GM12874 (cell line): ENCODE measurements around the gene KIF5C.

Source experiments
- TF ChIP-seq, protein P1 (sequence below): IDR thresholded peaks from 2 replicates; pipeline ENCODE4 v1.5.1; 2011; ENCODE audit warnings: low read depth, mild to moderate bottlenecking, control low read depth, low read length, moderate library complexity; ENCODE audit not compliant: insufficient read depth

KIF5C gene

DNA sequence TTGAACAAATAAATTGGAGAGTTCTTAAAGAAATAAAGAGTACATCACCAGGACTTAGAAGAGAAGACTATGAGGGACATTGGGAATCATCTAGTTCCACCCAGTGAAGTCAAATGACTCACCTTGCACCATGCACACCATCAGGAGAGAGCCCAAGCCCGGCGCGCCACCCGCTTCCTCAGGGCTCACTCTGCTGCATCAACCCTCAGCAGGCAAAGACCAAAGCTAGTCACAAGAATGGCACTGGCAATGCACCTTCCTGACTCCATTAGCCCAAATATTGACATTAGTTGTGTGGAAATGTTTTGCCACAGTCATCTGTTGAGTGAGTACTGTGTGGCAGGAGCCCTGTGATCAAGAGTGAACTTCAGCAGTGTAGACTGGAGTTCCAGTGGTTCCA lies 156.4 kb downstream of the KIF5C start:
- TF ChIP-seq, protein P1, sequence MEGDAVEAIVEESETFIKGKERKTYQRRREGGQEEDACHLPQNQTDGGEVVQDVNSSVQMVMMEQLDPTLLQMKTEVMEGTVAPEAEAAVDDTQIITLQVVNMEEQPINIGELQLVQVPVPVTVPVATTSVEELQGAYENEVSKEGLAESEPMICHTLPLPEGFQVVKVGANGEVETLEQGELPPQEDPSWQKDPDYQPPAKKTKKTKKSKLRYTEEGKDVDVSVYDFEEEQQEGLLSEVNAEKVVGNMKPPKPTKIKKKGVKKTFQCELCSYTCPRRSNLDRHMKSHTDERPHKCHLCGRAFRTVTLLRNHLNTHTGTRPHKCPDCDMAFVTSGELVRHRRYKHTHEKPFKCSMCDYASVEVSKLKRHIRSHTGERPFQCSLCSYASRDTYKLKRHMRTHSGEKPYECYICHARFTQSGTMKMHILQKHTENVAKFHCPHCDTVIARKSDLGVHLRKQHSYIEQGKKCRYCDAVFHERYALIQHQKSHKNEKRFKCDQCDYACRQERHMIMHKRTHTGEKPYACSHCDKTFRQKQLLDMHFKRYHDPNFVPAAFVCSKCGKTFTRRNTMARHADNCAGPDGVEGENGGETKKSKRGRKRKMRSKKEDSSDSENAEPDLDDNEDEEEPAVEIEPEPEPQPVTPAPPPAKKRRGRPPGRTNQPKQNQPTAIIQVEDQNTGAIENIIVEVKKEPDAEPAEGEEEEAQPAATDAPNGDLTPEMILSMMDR: no peak

DNA sequence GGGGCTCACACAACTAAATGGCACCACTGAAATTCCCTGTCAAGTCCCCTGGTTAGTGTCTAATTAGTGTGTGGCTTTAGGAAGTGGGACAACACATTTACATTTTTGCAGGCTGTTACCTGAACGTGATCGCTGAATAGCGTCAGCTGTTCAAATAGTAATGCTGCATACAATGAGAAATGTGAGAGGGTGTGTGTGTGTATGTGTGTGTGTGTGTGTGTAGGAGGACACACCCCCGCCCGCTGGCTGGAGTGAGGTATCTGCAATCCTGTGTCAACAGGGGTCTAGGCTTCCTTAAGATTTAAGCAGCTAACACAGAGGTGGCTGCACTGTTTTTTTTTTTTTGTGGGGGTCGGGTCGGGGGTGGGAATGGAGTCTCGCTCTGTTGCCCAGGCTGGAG lies 158.7 kb downstream of the KIF5C start:
- TF ChIP-seq, protein P1: no peak

DNA sequence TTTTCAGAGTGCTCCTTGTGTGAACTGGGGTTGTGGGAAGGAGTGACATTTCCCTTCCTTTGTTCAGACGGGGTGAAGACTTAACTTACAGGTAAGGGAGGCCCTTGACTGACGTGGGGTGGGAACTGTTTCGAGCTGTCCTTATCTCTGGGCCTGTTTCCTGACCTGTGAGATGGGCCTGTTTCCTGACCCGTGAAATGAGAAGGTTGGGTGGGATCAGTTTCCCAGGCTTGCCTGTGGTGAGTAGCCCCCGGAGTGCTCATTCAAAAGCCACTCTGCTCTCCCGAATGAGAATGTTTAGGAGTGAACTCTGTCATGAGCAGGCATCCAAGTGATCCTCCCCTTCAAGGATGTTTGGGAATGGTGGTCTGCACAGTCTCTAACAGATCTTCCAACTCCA lies 159.4 kb downstream of the KIF5C start:
- TF ChIP-seq, protein P1: no peak

DNA sequence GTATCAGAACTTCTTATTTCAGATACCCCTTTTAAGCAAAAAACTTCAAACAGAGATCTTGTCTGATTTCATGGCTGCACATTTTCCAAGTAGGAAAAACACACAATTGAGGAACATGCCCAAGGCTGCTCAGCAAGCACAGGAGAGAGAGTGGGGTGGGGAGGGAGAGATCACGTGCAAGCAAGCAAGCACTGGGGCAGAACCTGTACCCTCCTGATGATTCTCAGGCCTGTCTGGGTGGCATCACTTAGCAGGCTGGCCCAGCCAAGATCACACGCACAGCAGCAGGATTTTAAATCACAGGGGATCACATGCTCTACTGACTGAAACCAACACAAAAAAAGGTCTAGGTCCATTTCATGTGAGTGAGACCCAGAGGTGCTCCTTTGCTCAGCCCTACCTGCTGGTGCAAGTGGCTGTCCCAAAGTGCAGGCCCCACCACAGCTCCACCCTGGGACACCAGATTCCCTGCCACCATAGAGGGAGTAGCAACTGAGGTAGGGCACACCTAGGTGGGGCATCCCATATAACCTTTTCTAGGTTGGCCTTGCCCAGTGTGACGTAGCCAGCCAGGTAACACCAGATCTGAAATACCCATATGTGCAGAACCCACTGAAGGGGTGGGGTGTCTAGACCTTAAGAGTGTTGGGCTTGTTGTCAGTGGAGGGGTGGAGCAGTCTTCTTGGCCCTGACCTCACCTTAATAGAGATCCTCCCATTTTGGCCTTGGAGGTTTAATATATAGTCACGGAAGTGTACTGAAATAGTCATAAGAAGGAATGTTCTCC lies 161.7 kb downstream of the KIF5C start:
- TF ChIP-seq, protein P1: no peak

DNA sequence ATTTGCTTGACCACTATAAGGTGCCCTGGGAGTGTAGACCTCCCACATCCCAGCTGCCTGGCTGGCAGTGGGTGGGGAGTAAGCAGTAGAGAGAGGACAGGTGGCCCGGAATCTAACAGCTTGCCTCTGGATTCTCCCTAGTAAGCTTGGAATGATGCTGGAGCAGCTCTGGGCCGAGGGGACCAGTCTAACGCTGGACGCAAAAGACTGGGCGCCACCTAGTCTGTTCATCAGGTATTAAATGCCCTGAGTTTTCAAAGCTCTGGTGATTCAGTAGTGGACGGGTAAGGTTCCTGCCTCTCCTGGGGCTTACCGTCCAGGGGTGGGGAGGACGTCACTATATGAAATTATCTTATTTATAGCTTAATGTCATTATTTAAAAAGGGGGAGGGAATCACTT lies 162.8 kb downstream of the KIF5C start:
- TF ChIP-seq, protein P1: no peak

DNA sequence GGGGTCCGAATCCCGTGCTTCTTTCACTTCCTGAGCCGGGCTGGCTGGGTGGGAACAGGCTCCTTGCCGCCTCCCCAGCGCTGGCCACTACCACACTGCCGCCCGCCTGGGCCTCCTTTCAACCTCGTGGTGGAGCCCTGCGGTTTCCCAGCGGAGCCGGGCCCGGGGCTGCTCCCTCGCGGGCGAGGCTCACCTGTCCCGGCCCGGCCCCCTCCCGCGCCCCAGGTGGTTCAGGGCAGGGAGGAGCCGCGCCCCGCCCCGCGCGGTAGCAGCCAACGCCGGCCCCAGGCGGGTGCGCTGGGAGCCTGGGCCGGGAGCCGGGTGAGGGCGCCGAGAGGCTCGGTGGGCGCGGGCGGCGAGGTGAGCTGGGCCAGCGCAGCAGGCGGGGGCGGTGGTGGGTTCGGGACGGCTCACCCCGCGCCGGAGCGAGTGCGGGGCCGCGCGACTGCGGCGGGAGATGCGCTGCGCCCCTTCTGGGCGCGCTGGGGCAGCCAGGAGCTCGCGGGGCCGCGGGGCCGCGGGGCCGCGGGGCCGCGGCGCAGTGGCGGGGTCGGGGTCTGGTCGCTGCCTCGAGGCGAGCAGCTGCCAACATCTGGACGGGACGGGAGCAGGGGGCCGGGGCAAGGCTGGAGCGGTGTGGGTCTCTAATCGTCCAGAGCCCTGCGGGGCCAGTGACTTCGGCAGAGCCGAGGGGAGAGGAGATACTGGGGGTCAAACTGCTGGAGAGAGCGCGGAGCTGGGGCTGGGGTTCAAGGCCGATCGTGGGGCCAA lies 163.6 kb downstream of the KIF5C start, which contains the start of gene LYPD6B:
TSS of gene LYPD6B (plus strand) at position 258 of the 771 bp plus-strand sequence. CDS start 92,250 bp downstream, outside the sequence.
- TF ChIP-seq, protein P1: no peak; the same call in 1 of the 2 replicates

DNA sequence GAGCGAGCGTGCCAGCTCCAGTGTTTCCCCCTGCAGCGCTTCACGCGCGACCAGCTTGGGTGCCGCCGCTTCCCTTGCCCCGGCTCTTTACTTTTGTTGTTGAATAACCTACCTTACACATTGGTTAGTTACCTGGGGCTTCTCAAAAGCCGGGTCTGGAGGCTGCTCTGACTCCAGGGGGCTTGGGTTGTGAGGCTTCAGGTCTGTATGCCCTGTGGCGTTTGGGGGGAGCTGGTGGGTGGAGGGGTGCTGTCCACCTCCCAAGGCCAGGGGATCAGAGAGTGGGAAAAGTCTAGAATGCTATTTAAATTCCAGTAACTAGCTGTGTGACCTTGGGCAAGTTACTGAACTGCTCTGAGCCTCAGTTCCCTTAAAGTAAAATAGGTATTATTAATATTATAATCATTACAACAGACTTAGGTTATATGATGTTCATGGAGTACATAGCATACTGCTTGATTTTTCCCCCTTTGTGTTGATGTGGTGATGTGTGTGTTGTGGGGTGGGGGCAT lies 164.2 kb downstream of the KIF5C start:
- TF ChIP-seq, protein P1: no peak
